GM10266 (cell line): Measurements from ENCODE around the gene RPS27L.

Experiments
- DNase-seq: peaks from one replicate; pipeline ENCODE4 v3.0.0; 2012; ENCODE audit errors: extremely low spot score
- TF ChIP-seq, protein P1 (sequence below): IDR thresholded peaks from 2 replicates; pipeline ENCODE4 v1.5.1; 2012; ENCODE audit warnings: mild to moderate bottlenecking, low read depth; ENCODE audit not compliant: control insufficient read depth, insufficient read depth; ENCODE audit errors: missing control alignments

RPS27L gene

DNA sequence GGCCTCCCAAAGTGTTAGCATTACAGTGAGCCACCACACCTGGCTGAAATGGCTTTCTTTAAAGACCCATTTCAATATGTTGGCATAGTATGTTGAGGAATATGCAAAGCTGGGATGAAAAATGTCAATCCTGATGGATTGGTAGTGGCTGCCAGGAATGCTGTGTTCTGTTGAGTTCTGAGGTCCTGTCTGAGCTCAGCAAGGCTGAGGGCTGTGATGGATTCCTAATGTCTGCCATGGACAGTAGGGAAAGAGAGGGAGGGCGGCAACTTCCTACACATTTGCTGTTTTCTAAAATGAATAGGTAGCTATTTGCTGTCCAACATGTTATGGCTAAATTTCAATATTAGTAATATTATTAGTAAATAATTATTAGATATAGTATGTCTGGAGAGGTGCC is 40.3 kb upstream of the RPS27L start:
- TF ChIP-seq, protein P1, sequence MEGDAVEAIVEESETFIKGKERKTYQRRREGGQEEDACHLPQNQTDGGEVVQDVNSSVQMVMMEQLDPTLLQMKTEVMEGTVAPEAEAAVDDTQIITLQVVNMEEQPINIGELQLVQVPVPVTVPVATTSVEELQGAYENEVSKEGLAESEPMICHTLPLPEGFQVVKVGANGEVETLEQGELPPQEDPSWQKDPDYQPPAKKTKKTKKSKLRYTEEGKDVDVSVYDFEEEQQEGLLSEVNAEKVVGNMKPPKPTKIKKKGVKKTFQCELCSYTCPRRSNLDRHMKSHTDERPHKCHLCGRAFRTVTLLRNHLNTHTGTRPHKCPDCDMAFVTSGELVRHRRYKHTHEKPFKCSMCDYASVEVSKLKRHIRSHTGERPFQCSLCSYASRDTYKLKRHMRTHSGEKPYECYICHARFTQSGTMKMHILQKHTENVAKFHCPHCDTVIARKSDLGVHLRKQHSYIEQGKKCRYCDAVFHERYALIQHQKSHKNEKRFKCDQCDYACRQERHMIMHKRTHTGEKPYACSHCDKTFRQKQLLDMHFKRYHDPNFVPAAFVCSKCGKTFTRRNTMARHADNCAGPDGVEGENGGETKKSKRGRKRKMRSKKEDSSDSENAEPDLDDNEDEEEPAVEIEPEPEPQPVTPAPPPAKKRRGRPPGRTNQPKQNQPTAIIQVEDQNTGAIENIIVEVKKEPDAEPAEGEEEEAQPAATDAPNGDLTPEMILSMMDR = no peak
- no peak for DNase-seq

DNA sequence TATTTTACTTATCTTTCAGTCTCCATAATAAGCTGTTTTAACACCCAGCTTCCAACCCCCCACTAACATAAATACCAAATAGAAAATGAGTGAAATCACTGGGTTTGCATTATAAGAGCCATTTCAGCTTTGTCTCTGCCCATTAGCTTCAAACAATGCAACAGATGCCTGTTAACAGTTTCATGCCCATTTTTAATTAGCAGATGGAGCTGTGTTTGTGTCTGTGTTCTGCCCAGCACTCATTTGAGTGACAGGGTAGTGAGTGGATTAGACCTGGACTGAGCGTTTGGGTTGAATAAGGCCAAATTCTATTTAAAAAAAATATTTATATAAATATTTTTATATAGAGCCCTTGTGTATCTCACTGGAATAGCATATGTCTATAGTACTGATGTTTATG is 39.6 kb upstream of the RPS27L start:
- no peak for DNase-seq
- TF ChIP-seq, protein P1 = no peak

GRCh38 chr15:63195569-63196015 is 38.3 kb upstream of the RPS27L start:
- DNase-seq = no peak
- TF ChIP-seq, protein P1 = no peak

GRCh38 chr15:63194880-63195568 is 37.7 kb upstream of the RPS27L start:
- DNase-seq = no peak
- TF ChIP-seq, protein P1 = no peak

DNA sequence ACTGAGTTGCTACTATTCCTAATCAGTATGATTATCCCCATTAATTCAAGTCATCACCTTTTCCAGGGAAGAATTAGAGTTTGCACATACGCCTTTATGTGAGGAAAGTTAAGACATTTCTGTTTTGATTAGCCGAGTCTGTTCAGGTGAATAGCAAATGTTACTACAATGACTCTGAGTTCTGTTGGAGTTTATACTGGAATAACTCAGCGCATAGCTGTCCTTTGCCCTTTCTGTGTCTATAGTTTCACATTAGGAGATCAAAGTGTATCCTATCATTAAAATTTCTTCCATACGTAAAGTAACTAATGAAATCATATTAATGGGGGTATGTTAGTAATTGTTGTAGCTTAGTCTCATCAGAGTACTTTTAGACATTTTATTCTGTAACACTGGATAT is 37.0 kb upstream of the RPS27L start:
- no peak for DNase-seq
- TF ChIP-seq, protein P1 = no peak

GRCh38 chr15:63192619-63193206 is 35.4 kb upstream of the RPS27L start:
- no peak for DNase-seq
- TF ChIP-seq, protein P1 = no peak

DNA sequence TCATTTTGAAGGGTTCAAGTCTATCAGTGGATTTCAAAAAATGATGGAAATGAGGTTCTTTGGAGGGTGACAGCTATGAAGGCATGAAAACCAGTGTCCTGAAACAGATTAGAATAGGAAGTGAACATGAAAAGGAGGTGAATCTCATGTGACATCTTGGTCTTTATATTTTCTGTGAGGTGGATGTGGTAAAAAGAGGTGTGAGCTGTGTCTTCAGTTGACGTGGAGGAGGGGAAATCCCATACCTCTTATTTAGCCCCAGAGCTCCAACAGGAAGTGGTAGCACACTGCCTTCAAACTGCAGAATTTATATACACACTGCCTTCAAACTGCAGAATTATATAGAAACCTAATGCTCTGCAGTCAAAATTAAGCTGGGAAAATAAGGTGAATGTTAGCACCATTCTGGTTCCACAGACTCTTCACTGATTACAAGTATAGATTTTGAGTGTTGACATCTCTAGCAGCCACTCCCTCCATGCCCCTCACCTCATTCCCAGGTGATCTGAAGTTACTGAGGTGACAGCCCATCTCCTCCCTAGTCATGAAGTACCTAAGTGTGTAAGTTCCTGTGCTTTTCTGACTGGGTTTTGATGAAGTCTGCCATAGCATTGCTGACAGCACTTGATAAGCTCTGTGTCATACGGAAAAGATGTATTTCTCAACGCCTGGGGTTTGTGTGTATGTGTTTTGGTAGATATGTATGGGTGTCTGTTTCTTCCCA is 34.8 kb upstream of the RPS27L start:
- DNase-seq = peak; percentile 64
- TF ChIP-seq, protein P1 = no peak
